ENCODE results near the gene FXR2. TPM values are rescaled to one million over a fixed set of nuclear protein-coding genes. Genes with fewer than 3 reads are reported as not detected.
A peak's percentile ranks its signal among the peaks of the same experiment; 100 is the strongest.
"Not testable (repeated sequence)": the region's sequence is repeated elsewhere in the genome, so short reads cannot be mapped to it uniquely, and the experiment has no call there.

FXR2 gene
- total and polyA plus RNA-seq, 9 donors: 31.4 to 37.2 (median 35.1) TPM

DNA sequence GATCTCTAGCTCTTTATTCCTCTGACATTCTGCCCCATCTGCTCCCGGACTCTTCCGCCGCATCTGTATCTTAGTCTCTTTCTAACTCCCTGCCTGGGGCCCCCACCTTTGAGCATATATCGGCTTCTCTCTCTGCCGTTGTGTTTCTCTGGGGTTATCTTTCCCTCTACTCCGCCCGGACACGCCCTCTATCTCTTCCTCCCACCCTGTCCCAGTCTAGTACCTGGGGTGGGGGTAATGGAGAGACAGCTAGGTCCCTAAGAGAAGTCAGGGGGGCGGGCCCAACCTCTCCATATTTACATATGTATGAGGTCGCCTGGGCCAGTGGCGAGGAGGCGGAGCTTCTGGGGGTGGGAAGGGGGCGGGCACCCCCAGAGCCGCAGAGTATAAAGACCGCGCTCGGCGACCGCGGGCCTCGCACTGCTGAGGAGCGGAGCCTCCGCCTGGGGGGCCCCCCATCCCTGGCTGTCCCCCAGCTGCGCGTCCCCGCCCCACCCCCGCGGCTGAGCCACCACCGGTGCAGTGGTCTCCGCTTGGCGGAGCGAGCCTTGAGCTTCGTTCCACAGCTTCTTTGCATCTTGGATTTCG lies 35.9 kb upstream of the FXR2 start, which contains the start of gene ATP1B2:
ATP1B2 (plus strand) TSS at position 418 of the 588 bp plus-strand sequence. CDS start 593 bp downstream, outside the sequence.
- Histone ChIP-seq H3K9me3 (replicated peaks; ENCODE audit: control insufficient read depth, low read depth, low read length) (no peaks in the 10 kb centered on the region), H3K4me1 (ENCODE audit: control insufficient read depth, insufficient read depth, low read length) (peaks cover 18% of the 10 kb centered on the region), H3K27me3 (ENCODE audit: control insufficient read depth, insufficient read depth, low read length) (peaks cover 23% of the 10 kb centered on the region), H3K4me3 (ENCODE audit: low read length) (peak within 1 kb of the TSS; percentile 72), H3K36me3 (ENCODE audit: control insufficient read depth, insufficient read depth, low read length) (peaks cover 10% of the 10 kb centered on the region), H3K27ac (ENCODE audit: low read length) (peak within 1 kb of the TSS; percentile 65)
- under 1% methylated on average over 24 of the region's 34 CpGs for WGBS (ENCODE audit: insufficient coverage)
- peak; percentile 87 for DNase-seq

DNA sequence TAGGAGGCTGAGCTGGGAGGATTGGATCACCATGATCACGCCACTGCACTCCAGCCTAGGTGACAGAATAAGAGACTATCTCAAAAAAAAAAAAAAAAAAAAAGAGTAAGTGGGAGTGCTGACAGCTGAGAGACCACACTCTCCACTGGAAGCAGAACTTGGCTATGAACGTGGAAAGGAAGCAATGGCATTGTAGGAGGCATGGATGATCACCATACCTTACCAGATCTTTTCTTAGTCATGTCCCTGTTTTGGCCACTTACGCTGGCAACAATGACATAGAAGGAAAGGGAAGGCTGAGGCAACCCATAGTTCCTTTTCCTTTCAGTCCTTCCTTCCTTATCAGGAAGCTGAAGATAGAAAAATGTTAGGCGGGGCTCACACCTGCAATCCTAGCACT lies 32.3 kb upstream of the FXR2 start:
- no peak for DNase-seq
- H3K36me3 ChIP-seq (ENCODE audit: control insufficient read depth, insufficient read depth, low read length): no peaks in the 10 kb centered on the region
- H3K27me3 ChIP-seq (ENCODE audit: control insufficient read depth, insufficient read depth, low read length): peaks cover 14% of the 10 kb centered on the region
- no peak overlapping the region for H3K4me3 ChIP-seq (ENCODE audit: low read length)
- H3K27ac ChIP-seq (ENCODE audit: low read length): no peak overlapping the region
- WGBS (ENCODE audit: insufficient coverage): no CpG with 5 or more reads among the region's 4 CpGs
- no peaks in the 10 kb centered on the region for H3K9me3 ChIP-seq (replicated peaks; ENCODE audit: control insufficient read depth, low read depth, low read length)
- peaks cover 15% of the 10 kb centered on the region for H3K4me1 ChIP-seq (ENCODE audit: control insufficient read depth, insufficient read depth, low read length)

DNA sequence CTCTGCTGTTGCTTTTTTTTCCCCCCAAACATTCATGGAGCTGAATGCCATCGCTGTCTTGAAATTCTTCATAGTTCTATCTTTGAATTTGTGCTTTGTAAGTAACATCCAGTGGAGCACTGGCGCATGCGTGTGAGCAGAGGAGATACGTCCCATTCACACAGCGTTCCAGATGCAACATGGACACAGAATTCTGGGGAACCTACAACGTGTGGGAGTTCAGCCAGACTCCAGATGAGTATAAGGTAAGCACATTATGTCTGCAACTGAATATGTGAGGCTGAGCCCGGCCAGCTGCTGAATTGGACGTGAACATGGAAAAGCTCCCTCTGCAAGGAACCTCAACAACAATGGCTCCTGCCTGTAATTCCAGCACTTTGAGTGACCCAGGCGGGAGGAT lies 31.8 kb upstream of the FXR2 start:
- 38% methylated on average over 5 of the region's 9 CpGs for WGBS (ENCODE audit: insufficient coverage)
- Histone ChIP-seq H3K36me3 (ENCODE audit: control insufficient read depth, insufficient read depth, low read length) (no peaks in the 10 kb centered on the region), H3K4me1 (ENCODE audit: control insufficient read depth, insufficient read depth, low read length) (peaks cover 12% of the 10 kb centered on the region), H3K9me3 (replicated peaks; ENCODE audit: control insufficient read depth, low read depth, low read length) (no peaks in the 10 kb centered on the region), H3K27me3 (ENCODE audit: control insufficient read depth, insufficient read depth, low read length) (peaks cover 13% of the 10 kb centered on the region), H3K4me3 (ENCODE audit: low read length) (no peak overlapping the region), H3K27ac (ENCODE audit: low read length) (no peak overlapping the region)
- peak; percentile 68 for DNase-seq

DNA sequence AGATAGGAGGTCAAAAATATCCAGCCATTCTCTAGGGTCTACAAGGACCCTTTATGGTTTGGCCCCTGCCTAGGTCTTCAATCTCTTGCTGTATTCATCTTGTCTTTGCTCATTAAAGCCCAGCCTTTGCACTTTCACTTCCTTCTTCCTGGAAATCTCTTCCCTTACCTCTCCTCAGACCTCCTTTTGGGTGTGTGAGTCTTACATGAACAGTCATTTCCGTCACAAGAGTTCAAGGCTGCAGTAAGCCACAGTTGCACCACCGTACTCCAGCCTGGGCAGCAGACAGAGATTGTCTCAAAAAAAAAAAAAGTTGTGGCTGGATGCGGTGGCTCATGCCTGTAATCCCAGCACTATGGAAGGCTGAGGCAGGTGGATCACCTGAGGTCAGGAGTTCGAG lies 30.1 kb upstream of the FXR2 start:
- Histone ChIP-seq H3K27me3 (ENCODE audit: control insufficient read depth, insufficient read depth, low read length) (no peaks in the 10 kb centered on the region), H3K9me3 (replicated peaks; ENCODE audit: control insufficient read depth, low read depth, low read length) (no peaks in the 10 kb centered on the region), H3K36me3 (ENCODE audit: control insufficient read depth, insufficient read depth, low read length) (no peaks in the 10 kb centered on the region), H3K27ac (ENCODE audit: low read length) (no peak overlapping the region), H3K4me1 (ENCODE audit: control insufficient read depth, insufficient read depth, low read length) (no peaks in the 10 kb centered on the region), H3K4me3 (ENCODE audit: low read length) (no peak overlapping the region)
- WGBS (ENCODE audit: insufficient coverage): 100% methylated on average over 2 of the region's 4 CpGs
- no peak for DNase-seq

DNA sequence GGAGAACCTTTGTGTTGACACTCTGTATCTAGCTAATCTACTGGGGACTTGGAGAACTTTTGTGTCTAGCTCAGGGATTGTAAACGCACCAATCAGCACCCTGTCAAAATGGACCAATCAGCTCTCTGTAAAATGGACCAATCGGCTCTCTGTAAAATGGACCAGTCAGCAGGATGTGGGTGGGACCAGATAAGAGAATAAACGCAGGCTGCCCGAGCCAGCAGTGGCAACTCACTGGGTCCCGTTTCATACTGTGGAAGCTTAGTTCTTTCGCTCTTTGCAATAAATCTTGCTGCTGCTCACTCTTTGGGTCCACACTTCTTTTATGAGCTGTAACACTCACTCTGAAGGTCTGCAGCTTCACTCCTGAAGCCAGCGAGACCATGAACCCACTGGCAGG lies 26.9 kb upstream of the FXR2 start:
- H3K27me3 ChIP-seq (ENCODE audit: control insufficient read depth, insufficient read depth, low read length); DNase-seq; H3K4me3 ChIP-seq (ENCODE audit: low read length); H3K9me3 ChIP-seq (replicated peaks; ENCODE audit: control insufficient read depth, low read depth, low read length); H3K36me3 ChIP-seq (ENCODE audit: control insufficient read depth, insufficient read depth, low read length); H3K27ac ChIP-seq (ENCODE audit: low read length); H3K4me1 ChIP-seq (ENCODE audit: control insufficient read depth, insufficient read depth, low read length): not testable (repeated sequence)
- WGBS (ENCODE audit: insufficient coverage): 51% methylated on average over 6 of the region's 7 CpGs

DNA sequence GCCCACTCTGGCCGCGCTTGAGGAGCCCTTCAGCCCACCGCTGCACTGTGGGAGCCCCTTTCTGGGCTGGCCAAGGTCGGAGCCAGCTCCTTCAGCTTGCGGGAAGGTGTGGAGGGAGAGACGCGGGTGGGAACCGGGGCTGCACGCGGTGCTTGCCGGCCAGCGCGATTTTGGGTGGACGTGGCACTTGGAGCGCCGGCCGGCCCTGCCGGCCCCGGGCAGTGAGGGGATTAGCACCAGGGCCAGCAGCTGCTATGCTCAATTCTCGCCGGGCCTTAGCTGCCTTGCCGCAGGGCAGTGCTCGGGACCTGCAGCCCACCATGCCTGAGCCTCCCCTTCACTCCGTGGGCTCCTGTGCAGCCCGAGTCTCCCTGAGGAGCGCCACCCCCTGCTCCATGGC lies 26.1 kb upstream of the FXR2 start:
- H3K9me3 ChIP-seq (replicated peaks; ENCODE audit: control insufficient read depth, low read depth, low read length): no peaks in the 10 kb centered on the region
- no peaks in the 10 kb centered on the region for H3K4me1 ChIP-seq (ENCODE audit: control insufficient read depth, insufficient read depth, low read length)
- no peaks in the 10 kb centered on the region for H3K27me3 ChIP-seq (ENCODE audit: control insufficient read depth, insufficient read depth, low read length)
- no peaks in the 10 kb centered on the region for H3K36me3 ChIP-seq (ENCODE audit: control insufficient read depth, insufficient read depth, low read length)
- no peak overlapping the region for H3K4me3 ChIP-seq (ENCODE audit: low read length)
- no peak for DNase-seq
- 91% methylated on average over 25 of the region's 26 CpGs for WGBS (ENCODE audit: insufficient coverage)
- H3K27ac ChIP-seq (ENCODE audit: low read length): no peak overlapping the region

DNA sequence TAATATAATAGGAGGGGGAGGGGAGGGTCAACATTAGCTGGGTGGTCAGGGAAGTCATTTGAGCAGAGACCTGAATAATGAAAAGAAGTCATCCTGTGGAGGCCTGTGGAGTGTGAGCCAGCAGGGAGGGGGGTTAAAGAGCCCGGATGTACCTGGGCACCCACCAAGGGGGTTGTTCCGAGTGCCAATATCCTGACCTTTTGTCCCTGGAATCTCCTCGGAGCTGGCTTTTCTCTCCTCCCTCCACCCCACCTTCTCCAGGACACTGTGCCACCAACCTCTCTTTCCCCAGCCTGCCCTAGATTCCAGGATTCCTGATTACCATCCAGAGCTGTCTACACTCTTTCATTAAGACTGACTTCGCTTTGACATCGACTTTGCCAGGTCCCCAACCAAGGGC lies 21.5 kb upstream of the FXR2 start:
- no peaks in the 10 kb centered on the region for H3K9me3 ChIP-seq (replicated peaks; ENCODE audit: control insufficient read depth, low read depth, low read length)
- WGBS (ENCODE audit: insufficient coverage): 56% methylated on average over 4 of the region's 5 CpGs
- peaks cover 4% of the 10 kb centered on the region for H3K4me1 ChIP-seq (ENCODE audit: control insufficient read depth, insufficient read depth, low read length)
- no peak overlapping the region for H3K4me3 ChIP-seq (ENCODE audit: low read length)
- H3K27ac ChIP-seq (ENCODE audit: low read length): no peak overlapping the region
- peaks cover 5% of the 10 kb centered on the region for H3K27me3 ChIP-seq (ENCODE audit: control insufficient read depth, insufficient read depth, low read length)
- no peak for DNase-seq
- no peaks in the 10 kb centered on the region for H3K36me3 ChIP-seq (ENCODE audit: control insufficient read depth, insufficient read depth, low read length)

DNA sequence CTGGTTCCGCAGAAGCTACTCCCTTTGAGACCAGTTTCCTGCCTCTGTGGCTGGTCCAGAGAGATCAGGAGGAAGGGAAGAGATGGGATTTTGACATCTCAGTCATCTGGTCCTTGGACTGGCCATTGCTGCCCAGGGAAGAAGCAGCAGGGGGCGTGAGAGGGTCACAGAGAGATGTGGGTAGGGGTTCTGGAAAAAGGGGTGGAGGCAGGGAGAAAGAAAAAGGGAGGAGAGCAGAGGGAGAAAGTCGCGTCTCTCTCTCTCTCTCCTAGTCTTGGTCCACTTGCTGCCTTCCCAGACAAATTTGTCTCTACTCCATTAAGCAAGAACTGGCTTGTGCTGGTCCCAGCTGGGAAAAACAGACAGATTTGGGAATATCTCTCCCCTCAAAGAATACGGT lies 19.7 kb upstream of the FXR2 start:
- no peak overlapping the region for H3K27ac ChIP-seq (ENCODE audit: low read length)
- H3K36me3 ChIP-seq (ENCODE audit: control insufficient read depth, insufficient read depth, low read length): no peaks in the 10 kb centered on the region
- H3K9me3 ChIP-seq (replicated peaks; ENCODE audit: control insufficient read depth, low read depth, low read length): no peaks in the 10 kb centered on the region
- no peak overlapping the region for H3K4me3 ChIP-seq (ENCODE audit: low read length)
- DNase-seq: peak; percentile 85
- H3K4me1 ChIP-seq (ENCODE audit: control insufficient read depth, insufficient read depth, low read length): peaks cover 4% of the 10 kb centered on the region
- H3K27me3 ChIP-seq (ENCODE audit: control insufficient read depth, insufficient read depth, low read length): peaks cover 5% of the 10 kb centered on the region
- 42% methylated on average over 2 of the region's 5 CpGs for WGBS (ENCODE audit: insufficient coverage)

DNA sequence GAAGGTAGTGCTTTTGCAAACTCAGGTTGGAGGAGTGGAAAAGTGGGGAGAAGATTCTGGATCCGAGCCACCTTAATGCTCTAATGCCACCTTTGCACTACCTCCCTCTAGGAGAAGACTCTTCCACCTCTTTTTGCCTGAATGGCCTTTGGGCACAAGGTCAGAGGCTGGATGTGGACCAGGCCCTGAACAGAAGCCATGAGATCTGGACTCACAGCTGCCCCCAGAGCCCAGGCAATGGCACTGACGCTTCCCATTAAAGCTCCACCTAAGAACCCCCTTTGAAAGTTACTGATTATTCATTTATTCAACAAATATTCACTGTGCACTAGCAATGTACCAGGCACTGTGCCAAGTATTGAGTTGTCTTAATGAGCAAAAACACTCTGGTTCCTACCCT lies 18.4 kb upstream of the FXR2 start:
- Histone ChIP-seq H3K27ac (ENCODE audit: low read length) (no peak overlapping the region), H3K4me3 (ENCODE audit: low read length) (no peak overlapping the region), H3K36me3 (ENCODE audit: control insufficient read depth, insufficient read depth, low read length) (no peaks in the 10 kb centered on the region), H3K9me3 (replicated peaks; ENCODE audit: control insufficient read depth, low read depth, low read length) (no peaks in the 10 kb centered on the region), H3K4me1 (ENCODE audit: control insufficient read depth, insufficient read depth, low read length) (peaks cover 5% of the 10 kb centered on the region), H3K27me3 (ENCODE audit: control insufficient read depth, insufficient read depth, low read length) (peaks cover 5% of the 10 kb centered on the region)
- no peak for DNase-seq
- WGBS (ENCODE audit: insufficient coverage): no CpG with 5 or more reads among the region's 2 CpGs

DNA sequence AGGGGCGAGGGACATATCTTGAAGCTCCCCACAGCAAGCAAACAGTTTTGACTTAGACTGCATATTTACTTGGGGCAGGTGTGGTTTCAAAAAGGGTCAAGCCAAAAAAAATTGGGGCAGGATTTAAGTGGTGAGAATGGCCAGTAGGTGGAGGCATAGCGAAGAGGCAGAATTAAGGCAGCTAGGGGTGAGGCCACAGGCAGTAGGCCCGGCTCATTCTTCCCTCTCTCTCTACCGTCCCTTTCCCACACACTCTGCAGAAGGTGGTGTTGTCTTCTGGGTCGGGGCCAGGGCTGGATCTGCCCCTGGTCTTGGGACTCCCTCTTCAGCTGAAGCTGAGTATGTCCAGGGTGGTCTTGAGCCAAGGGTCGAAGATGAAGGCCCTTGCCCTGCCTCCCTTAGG lies 17.8 kb upstream of the FXR2 start:
- DNase-seq: no peak
- Histone ChIP-seq H3K4me3 (ENCODE audit: low read length) (no peak overlapping the region), H3K9me3 (replicated peaks; ENCODE audit: control insufficient read depth, low read depth, low read length) (no peaks in the 10 kb centered on the region), H3K27ac (ENCODE audit: low read length) (no peak overlapping the region), H3K27me3 (ENCODE audit: control insufficient read depth, insufficient read depth, low read length) (peaks cover 5% of the 10 kb centered on the region), H3K36me3 (ENCODE audit: control insufficient read depth, insufficient read depth, low read length) (no peaks in the 10 kb centered on the region), H3K4me1 (ENCODE audit: control insufficient read depth, insufficient read depth, low read length) (peaks cover 8% of the 10 kb centered on the region)
- no CpG with 5 or more reads among the region's 6 CpGs for WGBS (ENCODE audit: insufficient coverage)
